ENCODE results near the gene KLF1.

- TF ChIP-seq HDAC2 (IDR thresholded peaks at IDR 0.05) (no peak), BMI1 (IDR thresholded peaks at IDR 0.05; ENCODE audit: borderline replicate concordance) (no peak), ZNF384 (IDR thresholded peaks at IDR 0.05; ENCODE audit: borderline replicate concordance, low read depth, low read length) (no peak), CTCF (IDR thresholded peaks at IDR 0.05 in 2 of 3, conservative IDR thresholded peaks at IDR 0.05 in 1 of 3; ENCODE audit: control insufficient read depth in 2 of 3, extremely low read depth in 1 of 3, insufficient read depth in 1 of 3, low read depth in 3 of 3, low read length in 3 of 3) (peak; percentile 27 to 58 (median 42); a peak in 4 of 6 replicates), PBX3 (IDR thresholded peaks at IDR 0.05; ENCODE audit: insufficient replicate concordance, low read depth, low read length) (no peak), TCF7 (IDR thresholded peaks at IDR 0.05; ENCODE audit: borderline replicate concordance) (no peak)
These were observed 48.7 kb downstream of the KLF1 start, which contains the start of gene MAST1 for GRCh38 chr19:12838182-12838885.
